ENCODE results near the gene TUBB4B.

The TUBB4B gene

DNA sequence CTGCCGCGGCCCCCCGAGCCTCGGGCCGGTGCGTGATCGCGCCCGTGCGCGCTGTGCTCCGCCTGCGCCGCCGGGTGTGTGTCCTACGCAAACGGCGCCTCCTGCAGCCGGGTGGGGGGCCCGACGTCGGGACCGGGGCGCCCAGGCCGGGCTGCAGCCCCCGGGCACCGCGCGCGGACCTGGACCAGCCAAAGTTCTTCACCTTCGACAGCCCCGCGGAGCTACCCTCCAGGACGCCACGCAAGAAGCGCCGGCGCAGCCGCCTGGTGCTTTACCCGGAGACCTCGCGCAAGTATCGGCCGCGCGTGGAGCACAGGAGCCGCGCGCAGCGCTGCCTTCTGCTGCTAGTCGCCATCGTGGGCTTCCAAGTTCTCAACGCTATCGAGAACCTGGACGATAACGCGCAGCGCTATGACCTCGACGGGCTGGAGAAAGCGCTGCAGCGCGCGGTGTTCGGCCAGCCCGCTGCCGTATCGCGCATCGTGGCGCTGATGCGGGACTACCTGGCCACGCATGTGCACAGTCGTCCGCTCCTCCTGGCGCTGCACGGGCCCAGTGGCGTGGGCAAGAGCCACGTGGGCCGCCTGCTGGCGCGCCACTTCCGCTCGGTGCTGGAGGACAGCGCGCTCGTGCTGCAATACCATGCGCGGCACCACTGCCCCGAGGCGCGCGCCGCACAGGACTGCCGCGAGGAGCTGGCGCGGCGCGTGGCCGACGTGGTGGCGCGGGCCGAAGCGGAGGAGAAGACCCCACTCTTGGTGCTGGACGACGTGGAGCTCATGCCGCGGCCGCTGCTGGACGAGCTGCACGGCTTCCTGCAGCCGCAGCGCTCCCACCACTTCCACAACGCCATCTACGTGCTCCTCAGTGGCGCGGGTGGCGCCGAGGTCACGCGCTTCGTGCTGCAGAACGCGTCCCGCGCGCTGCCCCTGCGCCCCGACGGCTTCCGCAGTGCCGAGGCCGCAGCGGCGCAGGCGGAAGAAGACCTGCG, 37.9 kb downstream of the TUBB4B start:
- TF ChIP-seq, protein P1, sequence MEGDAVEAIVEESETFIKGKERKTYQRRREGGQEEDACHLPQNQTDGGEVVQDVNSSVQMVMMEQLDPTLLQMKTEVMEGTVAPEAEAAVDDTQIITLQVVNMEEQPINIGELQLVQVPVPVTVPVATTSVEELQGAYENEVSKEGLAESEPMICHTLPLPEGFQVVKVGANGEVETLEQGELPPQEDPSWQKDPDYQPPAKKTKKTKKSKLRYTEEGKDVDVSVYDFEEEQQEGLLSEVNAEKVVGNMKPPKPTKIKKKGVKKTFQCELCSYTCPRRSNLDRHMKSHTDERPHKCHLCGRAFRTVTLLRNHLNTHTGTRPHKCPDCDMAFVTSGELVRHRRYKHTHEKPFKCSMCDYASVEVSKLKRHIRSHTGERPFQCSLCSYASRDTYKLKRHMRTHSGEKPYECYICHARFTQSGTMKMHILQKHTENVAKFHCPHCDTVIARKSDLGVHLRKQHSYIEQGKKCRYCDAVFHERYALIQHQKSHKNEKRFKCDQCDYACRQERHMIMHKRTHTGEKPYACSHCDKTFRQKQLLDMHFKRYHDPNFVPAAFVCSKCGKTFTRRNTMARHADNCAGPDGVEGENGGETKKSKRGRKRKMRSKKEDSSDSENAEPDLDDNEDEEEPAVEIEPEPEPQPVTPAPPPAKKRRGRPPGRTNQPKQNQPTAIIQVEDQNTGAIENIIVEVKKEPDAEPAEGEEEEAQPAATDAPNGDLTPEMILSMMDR (IDR thresholded peaks at IDR 0.05; ENCODE audit: insufficient read depth, missing control alignments) = no peak
- no peak for DNase-seq (ENCODE audit: insufficient read length, low spot score)
- FAIRE-seq = no peak

DNA sequence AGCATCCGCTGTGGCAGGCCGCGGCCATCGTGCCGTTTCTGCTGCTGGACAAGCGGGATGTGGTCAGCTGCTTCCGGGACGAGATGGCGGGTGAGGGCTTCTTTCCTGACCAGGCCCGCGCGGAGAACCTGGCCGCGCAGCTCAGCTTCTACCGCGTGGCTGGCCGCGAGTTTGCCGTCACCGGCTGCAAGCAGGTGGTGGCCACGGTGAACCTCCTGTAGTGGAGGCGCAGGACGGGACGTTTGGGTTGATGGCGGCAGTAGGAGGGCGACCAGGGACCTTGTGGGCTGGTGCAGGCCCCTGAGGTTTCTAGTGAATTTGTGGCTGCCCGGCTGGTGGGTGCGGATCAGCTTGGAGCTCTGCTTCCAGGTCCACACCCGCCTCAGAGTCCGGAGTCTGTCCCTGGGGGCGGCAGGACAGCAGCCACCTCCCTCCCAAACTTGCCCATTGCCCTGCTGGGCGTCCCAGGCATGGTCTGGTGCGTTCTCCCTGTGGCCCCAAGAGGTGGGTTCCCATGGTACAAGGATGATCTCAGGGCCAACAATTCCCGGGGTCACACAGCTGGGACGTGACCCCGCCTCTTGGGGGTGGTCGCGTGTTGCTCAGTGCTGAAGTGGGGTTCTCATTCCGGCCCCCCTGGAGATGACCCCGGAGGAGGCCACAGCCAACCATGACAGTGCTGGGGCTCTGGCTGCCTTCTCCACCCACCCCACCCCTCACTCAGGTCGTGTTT, 38.8 kb downstream of the TUBB4B start:
- TF ChIP-seq, protein P1 (IDR thresholded peaks at IDR 0.05; ENCODE audit: insufficient read depth, missing control alignments) = no peak
- FAIRE-seq (no peak), DNase-seq (ENCODE audit: insufficient read length, low spot score) (no peak)

DNA sequence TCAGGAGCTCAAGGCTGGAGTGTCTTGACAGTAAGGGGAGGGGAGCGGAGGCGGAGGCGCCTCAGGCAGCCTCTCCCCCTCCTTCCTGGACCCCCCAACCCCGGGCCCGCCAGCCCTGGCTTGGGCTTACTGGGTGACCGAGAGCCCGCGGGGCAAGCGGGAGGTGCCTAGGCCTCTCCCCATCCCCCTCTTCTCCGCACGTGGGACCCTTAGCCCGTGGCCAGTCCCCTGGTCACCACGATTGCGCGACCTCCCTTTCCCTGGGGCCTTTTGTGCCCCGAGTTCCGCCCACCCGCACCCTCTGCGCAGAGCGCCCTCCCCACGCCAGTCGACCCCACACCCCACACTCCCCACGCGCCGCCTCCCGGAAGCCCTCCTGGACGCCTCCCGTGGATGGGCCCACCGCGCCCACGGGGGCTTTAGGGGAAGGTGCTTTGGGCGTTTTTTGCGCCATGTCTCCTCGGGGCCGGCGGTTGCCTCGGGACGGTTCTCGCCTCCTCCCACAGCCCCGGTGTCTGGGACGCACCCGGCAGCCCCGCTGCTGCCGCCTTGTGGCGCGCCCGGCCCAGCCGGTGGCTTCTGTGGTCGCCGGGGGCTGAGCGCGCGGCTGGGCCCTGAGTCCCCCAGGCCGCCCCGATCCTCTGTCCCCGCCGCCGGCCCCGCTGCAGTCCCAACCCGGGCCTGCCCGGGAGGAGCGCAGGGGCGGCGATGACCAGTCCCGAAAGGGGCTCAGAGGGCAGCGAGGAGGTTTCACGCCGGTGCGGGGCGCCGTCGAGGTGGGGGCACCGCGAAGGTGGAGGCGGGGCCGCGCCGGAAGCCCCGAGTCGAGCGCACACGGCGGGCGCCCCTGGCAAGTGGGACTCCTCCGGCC, 39.6 kb downstream of the TUBB4B start:
- no peak for FAIRE-seq
- no peak for DNase-seq (ENCODE audit: insufficient read length, low spot score)
- TF ChIP-seq, protein P1 (IDR thresholded peaks at IDR 0.05; ENCODE audit: insufficient read depth, missing control alignments) = peak; percentile 29

DNA sequence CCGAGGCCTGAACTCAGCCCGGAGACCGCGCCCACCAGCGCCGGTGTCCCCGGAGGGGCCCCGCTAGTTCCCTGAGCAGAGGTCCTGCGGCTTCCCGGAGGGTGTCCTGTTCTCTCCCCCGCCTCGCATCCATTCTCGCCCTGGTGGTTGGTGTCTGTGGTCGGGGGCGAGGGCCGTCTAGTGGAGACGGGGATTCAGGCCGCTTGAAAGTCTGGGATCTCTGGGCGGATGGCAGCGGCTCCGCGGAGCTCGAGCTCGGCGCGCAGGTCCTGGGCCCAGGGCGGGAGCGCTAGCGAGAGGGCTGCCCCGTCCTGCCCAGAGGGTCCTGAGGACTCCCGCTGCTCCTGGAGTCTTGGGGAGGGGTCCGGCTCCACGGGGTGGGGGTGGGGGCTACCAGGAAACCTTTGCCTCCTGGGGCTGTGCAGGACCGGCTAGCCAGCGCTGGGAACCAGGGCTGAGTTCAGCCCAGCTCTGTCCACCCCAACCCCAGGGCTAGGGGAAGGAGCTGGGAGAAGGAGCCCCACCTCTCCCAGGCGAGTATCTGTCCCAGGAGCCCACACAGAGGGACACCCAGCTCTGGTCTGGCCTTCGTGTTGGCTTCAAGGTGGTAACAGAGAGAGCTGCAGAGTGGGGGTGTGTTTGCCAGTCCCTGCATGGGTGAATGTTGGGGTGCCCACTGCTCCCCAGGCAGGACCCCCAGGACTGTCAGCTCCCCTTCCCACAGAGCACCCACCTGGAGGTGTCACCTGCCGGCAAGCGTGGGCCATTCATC, 40.4 kb downstream of the TUBB4B start:
- FAIRE-seq (no peak), DNase-seq (ENCODE audit: insufficient read length, low spot score) (no peak)
- TF ChIP-seq, protein P1 (IDR thresholded peaks at IDR 0.05; ENCODE audit: insufficient read depth, missing control alignments) = no peak

DNA sequence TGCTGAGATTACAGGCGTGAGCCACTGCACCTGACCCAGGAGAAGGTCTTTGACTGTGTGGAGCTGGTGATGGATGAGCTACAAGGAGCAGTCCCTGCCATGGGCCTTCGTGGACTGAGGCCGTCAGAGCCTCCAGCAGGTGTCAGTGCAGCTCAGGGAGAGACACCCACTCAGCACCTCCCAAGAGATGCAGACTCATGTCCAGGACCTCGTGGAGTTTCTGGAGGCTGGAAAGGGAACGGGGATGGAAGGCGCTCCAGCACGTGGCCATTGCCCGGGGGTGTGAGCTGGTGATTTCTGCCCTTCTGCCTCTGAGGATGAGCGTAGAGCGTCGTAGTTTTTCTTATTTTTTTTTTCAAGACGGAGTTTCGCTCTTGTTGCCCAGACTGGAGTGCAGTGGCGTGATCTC, 45.9 kb downstream of the TUBB4B start:
- TF ChIP-seq, protein P1 (IDR thresholded peaks at IDR 0.05; ENCODE audit: insufficient read depth, missing control alignments) = peak; percentile 59
- DNase-seq (ENCODE audit: insufficient read length, low spot score) = no peak
- FAIRE-seq = no peak

DNA sequence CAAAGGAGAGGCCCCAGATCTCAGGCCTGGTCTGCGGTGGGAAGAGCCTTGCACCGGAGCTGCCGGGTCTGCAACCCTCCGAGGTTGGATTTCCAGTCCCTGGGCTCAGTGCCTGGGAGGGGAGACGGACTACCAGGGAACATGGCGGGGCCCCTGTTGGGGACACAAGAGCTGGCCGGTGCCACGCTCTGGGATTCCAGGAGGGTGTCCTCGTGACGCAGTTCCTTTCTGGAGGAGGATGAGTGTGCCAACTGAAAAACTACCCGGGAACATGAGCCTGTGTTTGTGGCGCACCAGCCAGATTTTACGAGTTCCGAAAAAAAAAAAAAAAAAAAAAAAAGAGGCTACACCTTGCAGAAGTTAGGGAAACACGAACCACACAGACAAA, 52.0 kb downstream of the TUBB4B start:
- TF ChIP-seq, protein P1 (IDR thresholded peaks at IDR 0.05; ENCODE audit: insufficient read depth, missing control alignments) = no peak
- FAIRE-seq (no peak), DNase-seq (ENCODE audit: insufficient read length, low spot score) (no peak)

Measured in D721Med (cell line).